Measurements from ENCODE around the gene THYN1. TPM values are rescaled to one million over a fixed set of nuclear protein-coding genes. Genes with fewer than 3 reads are reported as not detected.

Gene THYN1
- total RNA-seq, 4 donors from 2014 or later, result 37.8 to 62.7 (median 52.3) TPM

DNA sequence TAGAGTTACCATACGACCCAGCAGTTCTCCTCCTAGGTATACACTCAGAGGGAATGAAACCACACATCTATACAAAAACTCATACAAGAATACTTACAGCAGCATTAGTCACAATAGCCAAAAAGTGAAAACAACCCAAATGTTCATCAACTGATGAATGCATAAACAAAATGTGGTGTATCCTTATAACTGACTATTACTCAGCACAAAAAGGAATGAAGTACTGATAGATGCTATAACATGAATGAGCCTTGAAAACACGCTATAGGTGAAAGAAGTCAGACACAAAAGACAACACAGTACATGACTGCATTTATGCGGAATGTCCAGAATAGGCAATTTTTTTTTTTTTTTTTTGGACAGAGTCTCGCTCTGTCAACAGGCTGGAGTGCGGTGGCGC is 52.5 kb downstream of the THYN1 start:
- Histone ChIP-seq H3K27me3 (no peaks in the 10 kb centered on the region), H3K27ac (no peak overlapping the region), H3K36me3 (peaks cover 0 to 53% (median 0%) of the 10 kb centered on the region in 3 donors), H3K9me3 (no peaks in the 10 kb centered on the region), H3K4me1 (no peaks in the 10 kb centered on the region), H3K4me3 (no peak overlapping the region)
- TF ChIP-seq CTCF (IDR thresholded peaks at IDR 0.05) (no peak), POLR2A (IDR thresholded peaks at IDR 0.05) (no peak)
- no peak for DNase-seq

DNA sequence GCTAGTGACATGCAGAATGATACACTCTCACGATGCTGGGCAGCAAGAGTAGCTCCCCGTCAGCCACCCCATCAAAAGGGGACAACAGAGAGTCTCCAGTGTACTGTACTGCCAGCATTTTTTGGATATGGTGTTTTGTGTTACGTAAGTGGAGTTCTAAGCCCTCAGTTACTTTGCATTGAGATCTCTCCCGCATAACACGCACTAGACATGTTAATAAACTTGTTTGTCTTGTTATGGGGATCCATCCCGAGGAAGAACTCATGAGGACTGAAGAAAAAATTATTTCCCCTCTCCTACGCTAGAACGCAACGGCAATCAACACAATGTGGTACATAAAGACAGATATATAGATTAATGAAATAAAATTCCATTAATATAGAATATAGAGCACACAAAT is 53.6 kb downstream of the THYN1 start:
- H3K27ac ChIP-seq, result no peak overlapping the region
- H3K4me1 ChIP-seq, result no peaks in the 10 kb centered on the region
- peaks cover 0 to 45% (median 0%) of the 10 kb centered on the region in 3 donors for H3K36me3 ChIP-seq
- no peak for DNase-seq
- no peaks in the 10 kb centered on the region for H3K27me3 ChIP-seq
- H3K9me3 ChIP-seq, result no peaks in the 10 kb centered on the region
- H3K4me3 ChIP-seq, result no peak overlapping the region
- no peak for TF ChIP-seq POLR2A (IDR thresholded peaks at IDR 0.05)
- no peak for TF ChIP-seq CTCF (IDR thresholded peaks at IDR 0.05)

Other genes starting within 250 kb of the THYN1 start
- 10 to 100 TPM in 1 of 4 donors, 1 to 10 TPM in 3; 4.6 to 14.0 (median 8.5) TPM for gene JAM3, start 184.3 kb downstream of the THYN1 start, total RNA-seq
- gene NCAPD3, start 29.4 kb downstream of the THYN1 start, total RNA-seq, result 10 to 100 TPM; 12.5 to 30.5 (median 13.9) TPM
- 10 to 100 TPM; 33.8 to 74.0 (median 64.0) TPM for gene VPS26B, start 28.7 kb downstream of the THYN1 start, total RNA-seq
- 10 to 100 TPM; 30.4 to 44.5 (median 36.9) TPM for gene ACAD8, start 216 bp upstream of the THYN1 start, total RNA-seq
- gene GLB1L3, start 23.0 kb upstream of the THYN1 start, total RNA-seq, result not detected
- gene GLB1L2, start 78.6 kb upstream of the THYN1 start, total RNA-seq, result 10 to 100 TPM in 2 of 4 donors, 1 to 10 TPM in 2; 4.2 to 21.6 (median 12.4) TPM
- gene B3GAT1, start 158.9 kb upstream of the THYN1 start, total RNA-seq, result 1 to 10 TPM in 1 of 4 donors, under 1 TPM in 2, not detected in 1; 0.35 to 3.3 (median 0.54) TPM

Measured in Peyer's patch (tissue), 4 donors.